ENCODE data around the gene RNF208.
A peak's percentile ranks its signal among the peaks of the same experiment; 100 is the strongest.
"Not testable (repeated sequence)": the region's sequence is repeated elsewhere in the genome, so short reads cannot be mapped to it uniquely, and the experiment has no call there.

Gene RNF208

GRCh38 chr9:137222190-137223077 is at the start of gene RNF208:
TSS of gene RNF208 (minus strand) at chr9:137222240. CDS start at chr9:137221212, 1,028 bp downstream.
- DNase-seq (ENCODE audit: extremely low read depth in 1 of 2, low read depth in 1 of 2) = no peak

GRCh38 chr9:137271696-137272076 is 49.6 kb upstream of the RNF208 start:
- no peak for DNase-seq (ENCODE audit: extremely low read depth in 1 of 2, low read depth in 1 of 2)

- DNase-seq (ENCODE audit: extremely low read depth in 1 of 2, low read depth in 1 of 2) = no peak
Measured at GRCh38 chr9:137270929-137271695, 49.1 kb upstream of the RNF208 start.

- no peak for DNase-seq (ENCODE audit: extremely low read depth in 1 of 2, low read depth in 1 of 2)
Measured at GRCh38 chr9:137269231-137269772, 47.3 kb upstream of the RNF208 start.

GRCh38 chr9:137268538-137269201 is 46.6 kb upstream of the RNF208 start:
- DNase-seq (ENCODE audit: extremely low read depth in 1 of 2, low read depth in 1 of 2) = no peak

- no peak for DNase-seq (ENCODE audit: extremely low read depth in 1 of 2, low read depth in 1 of 2)
Measured at GRCh38 chr9:137267933-137268355, 45.9 kb upstream of the RNF208 start.

GRCh38 chr9:137266585-137267453 is 44.8 kb upstream of the RNF208 start:
- no peak for DNase-seq (ENCODE audit: extremely low read depth in 1 of 2, low read depth in 1 of 2)

GRCh38 chr9:137266162-137266527 is 44.1 kb upstream of the RNF208 start:
- DNase-seq (ENCODE audit: extremely low read depth in 1 of 2, low read depth in 1 of 2) = no peak

GRCh38 chr9:137265496-137266161 is 43.6 kb upstream of the RNF208 start:
- no peak for DNase-seq (ENCODE audit: extremely low read depth in 1 of 2, low read depth in 1 of 2)

GRCh38 chr9:137264067-137264466 is 42.0 kb upstream of the RNF208 start:
- no peak for DNase-seq (ENCODE audit: extremely low read depth in 1 of 2, low read depth in 1 of 2)

- no peak for DNase-seq (ENCODE audit: extremely low read depth in 1 of 2, low read depth in 1 of 2)
Measured at GRCh38 chr9:137263506-137263905, 41.5 kb upstream of the RNF208 start.

GRCh38 chr9:137262909-137263285 is 40.9 kb upstream of the RNF208 start:
- no peak for DNase-seq (ENCODE audit: extremely low read depth in 1 of 2, low read depth in 1 of 2)

- not testable (repeated sequence) for DNase-seq (ENCODE audit: extremely low read depth in 1 of 2, low read depth in 1 of 2)
Measured at GRCh38 chr9:137262173-137262908, 40.3 kb upstream of the RNF208 start.

- DNase-seq (ENCODE audit: extremely low read depth in 1 of 2, low read depth in 1 of 2) = no peak
Measured at GRCh38 chr9:137256856-137257255, 34.8 kb upstream of the RNF208 start.

GRCh38 chr9:137256362-137256761 is 34.3 kb upstream of the RNF208 start:
- no peak for DNase-seq (ENCODE audit: extremely low read depth in 1 of 2, low read depth in 1 of 2)

- no peak for DNase-seq (ENCODE audit: extremely low read depth in 1 of 2, low read depth in 1 of 2)
Measured at GRCh38 chr9:137255448-137256114, 33.5 kb upstream of the RNF208 start.

- DNase-seq (ENCODE audit: extremely low read depth in 1 of 2, low read depth in 1 of 2) = peak; percentile 88 to 95
Measured at GRCh38 chr9:137254624-137255447, 32.8 kb upstream of the RNF208 start, which contains the start of gene NELFB. TSS of gene NELFB (plus strand) at chr9:137255327.
